CD4-positive, CD25-positive, alpha-beta regulatory T cell (primary cell): ENCODE measurements around the gene RNASE8. TPM values are rescaled to one million over a fixed set of nuclear protein-coding genes. Genes with fewer than 3 reads are reported as not detected.

Source experiments
- ATAC-seq, 2 donors: fragments of 150-1000 bp; cut with Tn5 transposase; one replicate each; pipeline ENCODE4 v1.10.0; 2021; ENCODE audit warnings: low read depth in 2 of 2, moderate number of reproducible peaks in 2 of 2, moderate library complexity in 1 of 2
- DNase-seq, 3 donors: peaks; one replicate each; pipeline versions ENCODE4 v3.0.0 to v3.0.0-alpha.2; 2012 to 2022; ENCODE audit warnings: mixed read lengths in 1 of 3
- H3K27ac ChIP-seq: one replicate; pipeline ENCODE4 v1.7.0; 2013; ENCODE audit warnings: mild to moderate bottlenecking, low read length; ENCODE audit not compliant: insufficient read depth, poor library complexity, severe bottlenecking
- H3K27me3 ChIP-seq: one replicate; pipeline ENCODE4 v1.7.0; 2013; ENCODE audit warnings: low read length; ENCODE audit not compliant: control insufficient read depth, insufficient read depth
- H3K36me3 ChIP-seq: one replicate; pipeline ENCODE4 v1.7.0; 2013; ENCODE audit warnings: mild to moderate bottlenecking, low read length, moderate library complexity; ENCODE audit not compliant: control insufficient read depth, insufficient read depth
- H3K4me1 ChIP-seq: 2 replicates; pipeline ENCODE4 v1.7.0; 2013; ENCODE audit warnings: mild to moderate bottlenecking, low read length; ENCODE audit not compliant: insufficient read depth, control insufficient read depth, poor library complexity, severe bottlenecking
- H3K4me3 ChIP-seq: one replicate; pipeline ENCODE4 v1.7.0; 2013; ENCODE audit warnings: low read depth, mild to moderate bottlenecking, low read length, moderate library complexity
- H3K9me3 ChIP-seq, 2 experiments: 1 replicate in 1 of 2; 2 replicates in 1 of 2; pipeline ENCODE4 v1.7.0; 2013; ENCODE audit warnings: low read length in 2 of 2, mild to moderate bottlenecking in 1 of 2, moderate library complexity in 1 of 2; ENCODE audit not compliant: control insufficient read depth in 2 of 2
- H3K27ac Mint-ChIP-seq, 3 donors: one replicate each; pipeline ENCODE4 v1.8.0; 2020 to 2022; ENCODE audit warnings: mild to moderate bottlenecking in 3 of 3, mixed read lengths in 3 of 3, moderate library complexity in 2 of 3
- H3K27me3 Mint-ChIP-seq: one replicate; pipeline ENCODE4 v1.8.0; 2022; ENCODE audit warnings: mild to moderate bottlenecking, mixed read lengths
- H3K36me3 Mint-ChIP-seq: one replicate; pipeline ENCODE4 v1.8.0; 2020; ENCODE audit warnings: mixed read lengths
- H3K4me1 Mint-ChIP-seq, 4 donors: one replicate each; pipeline ENCODE4 v1.8.0; 2020 to 2022; ENCODE audit warnings: mixed read lengths in 4 of 4, mild to moderate bottlenecking in 1 of 4
- H3K4me3 Mint-ChIP-seq, 4 donors: one replicate each; pipeline ENCODE4 v1.8.0; 2020 to 2022; ENCODE audit warnings: mild to moderate bottlenecking in 4 of 4, mixed read lengths in 4 of 4, moderate library complexity in 3 of 4
- H3K9me3 Mint-ChIP-seq, 7 donors: one replicate each; pipeline ENCODE4 v1.8.0; 2020 to 2022; ENCODE audit warnings: mixed read lengths in 7 of 7, mild to moderate bottlenecking in 3 of 7, moderate library complexity in 2 of 7
- polyA plus RNA-seq, 4 donors: library from polyadenylated mRNA; unstranded; fragments of 300-500 nt; fragmentation: Illumina TruSeq; gene quantifications; one replicate each; pipeline ENCODE4 v1.2.3, GENCODE V29; 2021
- total RNA-seq: library from RNA; stranded (reverse); gene quantifications from one replicate; pipeline ENCODE4 v1.2.3, GENCODE V29; 2022

Gene RNASE8
- total and polyA plus RNA-seq, 5 donors from 2014 or later, result not detected

DNA sequence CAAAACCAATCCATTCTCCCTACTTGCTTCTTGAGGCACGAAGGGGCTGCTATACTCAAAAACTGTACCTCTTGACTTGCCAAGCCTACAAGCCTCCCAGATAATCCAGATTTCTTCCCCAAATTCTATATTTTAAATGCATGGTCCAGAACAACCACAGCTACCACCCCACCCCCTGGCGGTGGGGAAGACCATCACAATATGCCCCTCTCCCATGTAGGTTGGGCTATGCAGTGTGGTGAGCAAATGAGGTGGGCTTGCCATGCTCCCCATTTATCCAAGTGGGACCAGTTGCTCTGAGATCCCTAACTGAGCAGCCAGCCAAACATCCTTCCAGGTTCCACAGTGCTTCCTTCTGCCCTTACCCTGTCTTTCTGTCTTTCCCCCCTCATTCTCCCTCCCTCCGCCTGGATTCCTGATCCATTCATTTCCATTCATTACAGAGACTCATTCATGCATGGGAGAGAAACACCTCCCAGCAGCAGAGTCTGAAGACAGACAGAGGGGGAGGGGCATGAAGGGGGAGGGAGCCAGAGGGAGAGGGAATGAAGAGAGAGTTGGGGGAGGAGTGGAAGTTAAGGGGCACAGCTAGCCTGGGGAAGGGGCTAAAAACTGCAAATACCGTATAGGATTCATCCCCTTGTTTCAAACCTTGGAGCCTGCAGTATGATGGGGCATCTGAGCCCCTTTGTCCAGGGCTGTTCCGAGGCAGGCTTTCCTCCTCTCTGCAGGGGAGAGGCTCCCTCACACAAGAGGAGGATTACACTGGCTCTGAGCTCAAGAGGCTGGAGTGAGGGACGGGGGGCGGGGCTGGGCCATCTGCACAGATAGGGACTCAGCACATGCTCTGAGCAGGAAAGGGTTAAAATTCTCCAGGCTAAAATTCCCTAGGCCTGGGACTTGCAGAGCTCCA, 36.4 kb downstream of the RNASE8 start:
- Mint-ChIP-seq H3K27ac (no peak overlapping the region), H3K36me3 (peaks cover 3% of the 10 kb centered on the region), H3K4me1 (peaks cover 4 to 29% (median 14%) of the 10 kb centered on the region in 4 donors), H3K9me3 (peaks cover 0 to 2% (median 0%) of the 10 kb centered on the region in 7 donors), H3K27me3 (peaks cover 7% of the 10 kb centered on the region), H3K4me3 (peak overlapping the region in 1 of 4 donors; percentile 69)
- peaks cover 19% of the 10 kb centered on the region for H3K4me1 ChIP-seq
- no peaks in the 10 kb centered on the region for H3K36me3 ChIP-seq
- H3K27me3 ChIP-seq, result no peaks in the 10 kb centered on the region
- no peaks in the 10 kb centered on the region for H3K9me3 ChIP-seq
- ATAC-seq (no peak), DNase-seq (no peak)
- no peak overlapping the region for H3K27ac ChIP-seq
- no peak overlapping the region for H3K4me3 ChIP-seq

DNA sequence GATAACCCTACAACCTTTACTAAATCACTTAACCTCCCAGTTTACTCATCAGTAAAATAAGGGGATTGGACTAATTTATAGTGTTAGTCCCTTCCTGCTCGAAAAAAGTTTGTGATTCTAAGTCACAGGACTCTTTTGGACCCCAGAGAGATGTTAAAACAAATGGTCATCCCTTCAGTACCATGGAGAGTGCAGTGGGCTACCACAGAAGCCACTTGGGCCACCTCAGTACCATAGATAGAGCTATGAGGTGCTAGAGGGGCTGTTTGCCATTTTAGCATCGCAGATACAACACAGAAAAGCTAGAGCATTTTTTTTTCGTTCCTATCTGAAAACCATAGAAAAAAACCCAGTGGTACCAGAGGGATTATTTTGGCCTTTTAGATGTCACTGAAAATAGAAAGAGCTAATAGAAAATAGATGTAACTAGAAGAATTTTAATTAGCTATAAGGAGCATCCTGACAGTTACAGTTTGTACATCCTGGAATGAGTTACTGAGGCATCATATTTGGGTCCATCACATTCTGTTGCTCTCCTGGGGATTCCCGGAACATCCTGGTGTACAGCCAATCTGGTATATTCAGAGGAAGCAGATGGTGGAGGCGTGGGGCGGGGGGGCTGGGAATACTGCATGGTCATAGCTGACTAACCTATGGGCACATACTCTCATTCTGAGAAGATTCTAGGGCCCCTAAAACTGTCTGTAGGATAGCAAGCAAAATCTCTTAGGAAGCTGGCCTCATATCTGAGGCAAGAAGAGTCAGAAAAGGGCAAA, 38.0 kb downstream of the RNASE8 start:
- DNase-seq, result no peak
- Mint-ChIP-seq H3K27ac (peak overlapping the region in 2 of 3 donors; percentile 56 to 70), H3K27me3 (peaks cover 20% of the 10 kb centered on the region), H3K36me3 (peaks cover 3% of the 10 kb centered on the region), H3K9me3 (peaks cover 0 to 2% (median 0%) of the 10 kb centered on the region in 7 donors), H3K4me1 (peaks cover 10 to 30% (median 17%) of the 10 kb centered on the region in 4 donors), H3K4me3 (peak overlapping the region; percentile 65 to 86 (median 74))
- no peaks in the 10 kb centered on the region for H3K36me3 ChIP-seq
- H3K9me3 ChIP-seq, result no peaks in the 10 kb centered on the region
- H3K27me3 ChIP-seq, result no peaks in the 10 kb centered on the region
- no peak for ATAC-seq
- H3K27ac ChIP-seq, result no peak overlapping the region
- H3K4me1 ChIP-seq, result peaks cover 20% of the 10 kb centered on the region
- H3K4me3 ChIP-seq, result no peak overlapping the region

DNA sequence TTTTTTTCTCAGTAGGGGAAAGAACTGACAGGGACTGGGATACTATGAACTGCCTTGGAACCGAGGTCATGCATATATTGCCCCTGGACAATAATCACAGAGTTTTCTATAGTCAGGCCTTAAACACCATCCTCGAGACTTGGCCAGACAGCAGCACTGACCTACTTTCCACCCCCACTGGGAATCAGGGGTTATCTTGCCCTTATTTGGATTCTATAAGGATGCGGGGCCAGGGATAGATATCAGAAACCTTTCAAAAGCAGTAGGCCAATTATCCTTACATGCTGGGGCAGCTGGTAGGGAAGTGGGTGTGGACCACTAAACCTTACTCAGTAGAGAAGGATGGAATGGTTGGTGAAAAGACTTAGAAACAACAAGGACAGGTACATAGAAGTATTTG, 38.8 kb downstream of the RNASE8 start:
- Histone ChIP-seq H3K4me1 (peaks cover 20% of the 10 kb centered on the region), H3K4me3 (no peak overlapping the region), H3K36me3 (no peaks in the 10 kb centered on the region), H3K27ac (peak overlapping the region; percentile 15), H3K9me3 (no peaks in the 10 kb centered on the region), H3K27me3 (peaks cover 1% of the 10 kb centered on the region)
- peak overlapping the region; percentile 81 to 94 (median 86) for H3K4me3 Mint-ChIP-seq
- peaks cover 3% of the 10 kb centered on the region for H3K36me3 Mint-ChIP-seq
- no peak for DNase-seq
- ATAC-seq, result no peak
- peak overlapping the region in 2 of 3 donors; percentile 70 to 90 for H3K27ac Mint-ChIP-seq
- peaks cover 22% of the 10 kb centered on the region for H3K27me3 Mint-ChIP-seq
- peaks cover 0 to 4% (median 0%) of the 10 kb centered on the region in 7 donors for H3K9me3 Mint-ChIP-seq
- peaks cover 10 to 30% (median 17%) of the 10 kb centered on the region in 4 donors for H3K4me1 Mint-ChIP-seq

DNA sequence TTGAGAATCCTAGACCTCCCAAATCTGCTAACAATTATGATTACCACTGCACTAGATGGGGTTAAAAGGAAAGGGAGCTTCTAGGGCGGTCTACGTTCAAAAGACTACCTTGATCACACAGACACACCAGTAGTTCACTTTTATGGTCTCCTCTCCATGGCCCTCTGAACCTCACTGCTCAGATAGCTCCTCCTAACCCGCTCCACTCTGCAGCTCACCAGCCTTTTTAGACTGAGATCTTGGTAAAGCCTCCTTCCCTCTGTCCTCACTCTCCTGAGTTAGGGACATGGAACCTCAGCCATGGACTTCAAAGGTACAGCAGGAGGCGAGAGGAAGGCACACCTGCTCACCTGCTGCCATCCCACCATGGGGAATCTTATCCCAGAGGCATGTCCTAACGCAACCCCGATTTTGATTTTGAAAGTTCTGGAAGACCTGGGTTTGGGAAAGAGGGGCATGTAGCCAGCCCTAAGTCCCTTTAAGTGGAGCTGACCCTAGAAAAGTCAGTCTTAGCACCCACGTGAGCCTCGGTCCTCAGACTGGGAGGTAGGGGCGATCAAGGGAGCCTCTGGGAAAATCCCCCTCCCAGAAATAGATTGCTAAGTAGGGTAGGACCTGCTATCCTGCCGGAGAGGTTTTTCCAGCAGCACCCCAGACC, 39.5 kb downstream of the RNASE8 start:
- ATAC-seq, result no peak
- Histone ChIP-seq H3K4me3 (peak overlapping the region; percentile 2), H3K27me3 (peaks cover 1% of the 10 kb centered on the region), H3K36me3 (no peaks in the 10 kb centered on the region), H3K4me1 (peaks cover 20% of the 10 kb centered on the region), H3K27ac (peak overlapping the region; percentile 63), H3K9me3 (no peaks in the 10 kb centered on the region)
- peaks cover 10 to 28% (median 17%) of the 10 kb centered on the region in 4 donors for H3K4me1 Mint-ChIP-seq
- peaks cover 0 to 4% (median 0%) of the 10 kb centered on the region in 7 donors for H3K9me3 Mint-ChIP-seq
- H3K36me3 Mint-ChIP-seq, result peaks cover 3% of the 10 kb centered on the region
- H3K27me3 Mint-ChIP-seq, result peaks cover 22% of the 10 kb centered on the region
- peak overlapping the region; percentile 63 to 90 (median 87) for H3K27ac Mint-ChIP-seq
- peak overlapping the region; percentile 81 to 94 (median 86) for H3K4me3 Mint-ChIP-seq
- DNase-seq, result no peak

DNA sequence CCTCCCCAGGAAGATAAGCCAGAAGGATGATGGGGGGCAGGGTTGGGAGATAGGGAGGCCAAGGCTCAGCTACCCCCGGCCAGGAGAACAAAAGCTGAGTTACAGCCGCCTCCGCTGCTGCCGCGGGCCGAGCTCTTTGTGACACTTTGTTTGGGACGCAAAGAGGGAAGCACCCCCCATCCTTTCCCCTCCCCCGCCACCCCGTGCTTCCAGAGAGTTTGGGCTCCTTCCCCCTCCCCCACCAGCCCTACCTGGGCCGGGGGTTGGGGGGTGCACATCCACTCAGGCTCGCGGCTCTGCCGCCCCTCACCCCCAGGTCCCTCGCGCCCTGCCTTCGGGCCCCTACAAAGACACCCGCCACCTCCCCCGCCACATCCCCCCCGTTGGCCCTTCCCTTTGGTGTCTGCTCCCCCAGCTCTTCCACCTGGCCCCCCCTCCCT, 40.0 kb downstream of the RNASE8 start:
- no peak for ATAC-seq
- Histone ChIP-seq H3K4me3 (peak overlapping the region; percentile 2), H3K4me1 (peaks cover 18% of the 10 kb centered on the region), H3K27ac (peak overlapping the region; percentile 63), H3K36me3 (no peaks in the 10 kb centered on the region), H3K9me3 (no peaks in the 10 kb centered on the region), H3K27me3 (peaks cover 1% of the 10 kb centered on the region)
- H3K27me3 Mint-ChIP-seq, result peaks cover 18% of the 10 kb centered on the region
- DNase-seq, result no peak
- H3K36me3 Mint-ChIP-seq, result no peaks in the 10 kb centered on the region
- peak overlapping the region; percentile 81 to 94 (median 86) for H3K4me3 Mint-ChIP-seq
- peaks cover 0 to 4% (median 0%) of the 10 kb centered on the region in 7 donors for H3K9me3 Mint-ChIP-seq
- H3K4me1 Mint-ChIP-seq, result peaks cover 10 to 27% (median 14%) of the 10 kb centered on the region in 4 donors
- H3K27ac Mint-ChIP-seq, result peak overlapping the region in 2 of 3 donors; percentile 87 to 90

DNA sequence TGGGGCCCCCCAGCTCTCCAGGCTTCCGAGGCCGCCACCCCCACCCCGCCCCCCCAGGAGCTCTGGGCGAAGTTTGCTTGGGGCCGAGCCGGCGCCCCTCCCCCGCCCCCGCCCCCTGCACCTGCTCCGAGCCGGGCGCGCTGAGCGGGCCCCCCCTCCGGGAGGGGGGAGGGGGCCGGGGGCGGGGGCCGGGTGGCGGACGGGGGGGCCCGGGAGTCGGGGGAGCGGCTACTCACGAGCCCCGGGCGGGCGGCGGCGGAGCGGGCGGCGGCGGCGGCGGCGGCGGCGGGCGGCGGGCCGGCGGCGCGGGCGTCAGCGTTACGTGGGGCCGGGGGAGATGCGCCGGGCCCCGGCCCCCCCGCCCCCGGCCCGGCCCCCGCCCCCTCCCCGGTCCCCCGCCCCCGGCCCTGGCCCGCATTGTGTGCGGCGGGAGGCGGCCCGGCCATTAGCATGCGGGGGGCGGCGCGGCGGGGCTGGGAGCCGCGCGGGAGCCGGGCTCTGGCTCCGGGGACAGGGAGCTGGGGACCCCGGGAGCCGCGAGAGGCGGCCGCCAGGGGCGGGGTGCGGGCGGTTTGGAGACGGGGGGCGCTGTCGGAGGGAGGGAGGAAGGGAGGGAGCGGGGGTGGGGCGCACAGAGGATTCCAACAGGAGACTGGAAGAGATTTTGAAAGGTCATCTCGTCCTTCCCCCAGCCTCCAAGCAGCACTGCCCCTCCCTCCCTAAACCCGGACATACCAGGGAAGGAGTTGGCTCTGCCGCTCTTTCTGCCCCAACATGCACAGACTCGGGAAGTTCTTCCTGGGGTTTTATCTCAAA, 40.7 kb downstream of the RNASE8 start, which contains the start of gene ZNF219:
Gene ZNF219 (minus strand): TSS at position 580 of the 816 bp plus-strand sequence. CDS start 5,064 bp downstream, outside the sequence.
- Mint-ChIP-seq H3K27ac (peak within 1 kb of the TSS; percentile 90 to 93 (median 90)), H3K4me1 (peaks cover 12 to 28% (median 14%) of the 10 kb centered on the region in 4 donors), H3K27me3 (peaks cover 17% of the 10 kb centered on the region), H3K36me3 (no peaks in the 10 kb centered on the region), H3K4me3 (peak within 1 kb of the TSS; percentile 86 to 96 (median 90)), H3K9me3 (peaks cover 0 to 4% (median 0%) of the 10 kb centered on the region in 7 donors)
- Histone ChIP-seq H3K9me3 (no peaks in the 10 kb centered on the region), H3K36me3 (no peaks in the 10 kb centered on the region), H3K4me1 (peaks cover 21% of the 10 kb centered on the region), H3K27ac (peak within 1 kb of the TSS; percentile 63), H3K4me3 (peak within 1 kb of the TSS; percentile 71), H3K27me3 (peaks cover 1% of the 10 kb centered on the region)
- DNase-seq, result peak in 1 of 3 donors; percentile 46
- peak; percentile 28 to 29 for ATAC-seq
